Esophagus squamous epithelium (tissue), 4 donors: ENCODE results near the gene NELL1.

ENCODE experiments used
- CTCF ChIP-seq, 6 experiments: fragments of 450-650 bp in 4 of 6; fragments of 200-600 bp in 2 of 6; sonication (generic) in 2 of 6; IDR thresholded peaks; one replicate each; pipeline ENCODE4 v1.5.1; 2016 to 2019; ENCODE audit warnings: antibody characterized with exemption in 6 of 6, mild to moderate bottlenecking in 4 of 6, moderate library complexity in 4 of 6
- POLR2A ChIP-seq, 4 donors: fragments of 450-650 bp; IDR thresholded peaks; one replicate each; pipeline ENCODE4 v1.6.1; 2017; ENCODE audit warnings: antibody characterized with exemption in 4 of 4, mild to moderate bottlenecking in 4 of 4, moderate library complexity in 3 of 4

- TF ChIP-seq POLR2A (IDR thresholded peaks at IDR 0.05) (no peak), CTCF (IDR thresholded peaks at IDR 0.05) (no peak)
Observed at GRCh38 chr11:21160140-21160539, 490.8 kb downstream of the NELL1 start.
